OCI-LY1 (cell line): ENCODE results near the gene COX6A2.

Source experiments
- H2AFZ ChIP-seq: fragments of 200-600 bp; sonication (generic), shearing (Covaris generic); 2 replicates; pipeline ENCODE4 v1.6.0; 2014; ENCODE audit warnings: antibody characterized with exemption, mild to moderate bottlenecking, low read length
- H3F3A ChIP-seq: fragments of 200-600 bp; sonication (generic), shearing (Covaris generic); 2 replicates; pipeline ENCODE4 v1.6.0; 2014; ENCODE audit warnings: mild to moderate bottlenecking, antibody characterized with exemption, low read length, moderate library complexity; ENCODE audit not compliant: insufficient read depth
- H3K27ac ChIP-seq: fragments of 200-600 bp; sonication (generic); 2 replicates; pipeline ENCODE4 v1.5.1; 2014; ENCODE audit warnings: low read length, mixed run types, mild to moderate bottlenecking, low read depth; ENCODE audit not compliant: poor library complexity, severe bottlenecking
- H3K27me3 ChIP-seq: fragments of 200-600 bp; sonication (generic); 2 replicates; pipeline ENCODE4 v1.6.0; 2014; ENCODE audit warnings: antibody characterized with exemption, mild to moderate bottlenecking, low read length, moderate library complexity; ENCODE audit not compliant: insufficient read depth
- H3K36me3 ChIP-seq: fragments of 200-600 bp; sonication (generic); 2 replicates; pipeline ENCODE4 v1.6.1; 2014; ENCODE audit warnings: mild to moderate bottlenecking, antibody characterized with exemption, low read length, moderate library complexity, mixed read lengths; ENCODE audit not compliant: insufficient read depth
- H3K4me1 ChIP-seq: fragments of 200-600 bp; sonication (generic); 2 replicates; pipeline ENCODE4 v1.5.1; 2014; ENCODE audit warnings: mild to moderate bottlenecking, low read length, moderate library complexity; ENCODE audit not compliant: insufficient read depth, severe bottlenecking
- H3K4me2 ChIP-seq: fragments of 200-600 bp; sonication (generic), shearing (Covaris generic); 2 replicates; pipeline ENCODE4 v1.6.1; 2014; ENCODE audit warnings: low read length
- H3K4me3 ChIP-seq: fragments of 200-600 bp; sonication (generic); 2 replicates; pipeline ENCODE4 v1.5.1; 2014; ENCODE audit warnings: low read length, low read depth, mild to moderate bottlenecking, mixed read lengths; ENCODE audit not compliant: poor library complexity, severe bottlenecking
- H3K79me2 ChIP-seq: fragments of 200-600 bp; shearing (Covaris generic); 2 replicates; pipeline ENCODE4 v1.6.1; 2016; ENCODE audit warnings: mixed run types, low read length, mixed read lengths; ENCODE audit not compliant: insufficient read depth
- H3K9ac ChIP-seq: fragments of 200-600 bp; sonication (generic), shearing (Covaris generic); 2 replicates; pipeline ENCODE4 v1.6.1; 2014; ENCODE audit warnings: mild to moderate bottlenecking, low read length, mixed read lengths
- H3K9me2 ChIP-seq: fragments of 200-600 bp; sonication (generic), shearing (Covaris generic); 2 replicates; pipeline ENCODE4 v1.6.1; 2014; ENCODE audit warnings: low read depth, mild to moderate bottlenecking, low read length, mixed read lengths
- H3K9me3 ChIP-seq: fragments of 200-600 bp; shearing (Covaris generic); 2 replicates; pipeline ENCODE4 v1.6.1; 2014; ENCODE audit warnings: low read length, mixed read lengths
- H4K20me1 ChIP-seq: fragments of 200-600 bp; sonication (generic), shearing (Covaris generic); 2 replicates; pipeline ENCODE4 v1.6.0; 2016; ENCODE audit warnings: mild to moderate bottlenecking, low read length; ENCODE audit not compliant: insufficient read depth
- EZH2 ChIP-seq: fragments of 200-600 bp; sonication (generic), shearing (Covaris generic); IDR thresholded peaks from 2 replicates; pipeline ENCODE4 v1.8.0; 2017; ENCODE audit warnings: borderline replicate concordance, mixed run types, mild to moderate bottlenecking, antibody characterized with exemption, low read length, moderate library complexity, mixed read lengths
- TF ChIP-seq, protein P1 (sequence below): fragments of 200-600 bp; sonication (generic), shearing (Covaris generic); IDR thresholded peaks from 2 replicates; pipeline ENCODE4 v1.5.1; 2017; ENCODE audit warnings: mild to moderate bottlenecking, antibody characterized with exemption, low read length, moderate library complexity, mixed read lengths

Gene COX6A2

DNA sequence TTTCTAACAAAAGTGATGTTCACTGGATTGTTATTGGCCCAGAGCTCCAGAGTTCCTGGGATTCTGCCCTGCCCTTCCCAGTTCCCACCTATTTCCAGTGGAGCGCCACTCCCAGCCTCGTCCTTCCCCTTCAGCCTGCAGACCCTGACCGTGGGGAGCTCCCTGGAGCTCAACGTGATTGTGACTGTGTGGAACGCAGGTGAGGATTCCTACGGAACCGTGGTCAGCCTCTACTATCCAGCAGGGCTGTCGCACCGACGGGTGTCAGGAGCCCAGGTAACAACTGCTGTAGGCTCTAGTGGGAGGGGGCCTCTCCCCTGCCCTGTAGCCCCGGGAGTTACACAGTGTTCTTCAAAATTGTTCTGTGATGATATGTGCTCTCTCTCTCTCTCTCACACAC, 11.8 kb downstream of the COX6A2 start:
- Histone ChIP-seq H3K9me3 (no peaks in the 10 kb centered on the region), H3K4me3 (no peak overlapping the region), H2AFZ (no peak overlapping the region), H3K4me1 (no peaks in the 10 kb centered on the region), H3K79me2 (no peaks in the 10 kb centered on the region), H3K9me2 (no peaks in the 10 kb centered on the region), H3K27ac (no peak overlapping the region), H4K20me1 (no peaks in the 10 kb centered on the region), H3F3A (no peaks in the 10 kb centered on the region), H3K36me3 (no peaks in the 10 kb centered on the region), H3K9ac (no peak overlapping the region), H3K27me3 (no peaks in the 10 kb centered on the region), H3K4me2 (no peak overlapping the region)
- TF ChIP-seq, protein P1, sequence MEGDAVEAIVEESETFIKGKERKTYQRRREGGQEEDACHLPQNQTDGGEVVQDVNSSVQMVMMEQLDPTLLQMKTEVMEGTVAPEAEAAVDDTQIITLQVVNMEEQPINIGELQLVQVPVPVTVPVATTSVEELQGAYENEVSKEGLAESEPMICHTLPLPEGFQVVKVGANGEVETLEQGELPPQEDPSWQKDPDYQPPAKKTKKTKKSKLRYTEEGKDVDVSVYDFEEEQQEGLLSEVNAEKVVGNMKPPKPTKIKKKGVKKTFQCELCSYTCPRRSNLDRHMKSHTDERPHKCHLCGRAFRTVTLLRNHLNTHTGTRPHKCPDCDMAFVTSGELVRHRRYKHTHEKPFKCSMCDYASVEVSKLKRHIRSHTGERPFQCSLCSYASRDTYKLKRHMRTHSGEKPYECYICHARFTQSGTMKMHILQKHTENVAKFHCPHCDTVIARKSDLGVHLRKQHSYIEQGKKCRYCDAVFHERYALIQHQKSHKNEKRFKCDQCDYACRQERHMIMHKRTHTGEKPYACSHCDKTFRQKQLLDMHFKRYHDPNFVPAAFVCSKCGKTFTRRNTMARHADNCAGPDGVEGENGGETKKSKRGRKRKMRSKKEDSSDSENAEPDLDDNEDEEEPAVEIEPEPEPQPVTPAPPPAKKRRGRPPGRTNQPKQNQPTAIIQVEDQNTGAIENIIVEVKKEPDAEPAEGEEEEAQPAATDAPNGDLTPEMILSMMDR, result no peak
- no peak for TF ChIP-seq EZH2

DNA sequence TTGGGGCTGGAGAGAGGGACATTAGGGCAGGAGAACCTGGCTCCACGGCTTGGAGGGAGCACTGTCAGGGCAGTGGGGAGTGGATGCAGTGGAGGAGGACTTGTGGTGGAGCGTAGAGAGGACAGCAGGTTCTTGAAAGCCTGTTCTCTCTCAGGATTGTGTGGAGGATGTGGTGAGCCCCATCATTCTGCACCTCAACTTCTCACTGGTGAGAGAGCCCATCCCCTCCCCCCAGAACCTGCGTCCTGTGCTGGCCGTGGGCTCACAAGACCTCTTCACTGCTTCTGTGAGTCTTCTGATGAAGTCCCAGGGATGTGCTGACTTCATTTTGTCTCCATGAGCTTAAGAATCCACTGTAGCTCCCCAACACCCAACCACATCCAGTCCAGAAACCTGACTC, 13.5 kb downstream of the COX6A2 start:
- TF ChIP-seq, protein P1, result no peak
- TF ChIP-seq EZH2, result no peak
- H2AFZ ChIP-seq, result no peak overlapping the region
- no peak overlapping the region for H3K4me3 ChIP-seq
- H3K27me3 ChIP-seq, result no peaks in the 10 kb centered on the region
- no peaks in the 10 kb centered on the region for H3F3A ChIP-seq
- no peaks in the 10 kb centered on the region for H3K9me3 ChIP-seq
- no peak overlapping the region for H3K9ac ChIP-seq
- no peaks in the 10 kb centered on the region for H3K4me1 ChIP-seq
- H3K27ac ChIP-seq, result no peak overlapping the region
- no peaks in the 10 kb centered on the region for H3K9me2 ChIP-seq
- no peaks in the 10 kb centered on the region for H3K36me3 ChIP-seq
- no peak overlapping the region for H3K4me2 ChIP-seq
- no peaks in the 10 kb centered on the region for H3K79me2 ChIP-seq
- no peaks in the 10 kb centered on the region for H4K20me1 ChIP-seq

GRCh38 chr16:31413943-31414342, 14.2 kb downstream of the COX6A2 start:
- H3K36me3 ChIP-seq, result no peaks in the 10 kb centered on the region
- H3K9ac ChIP-seq, result no peak overlapping the region

More at GRCh38 chr16:31413943-31414342, 14.2 kb downstream of the COX6A2 start:
- Histone ChIP-seq H4K20me1 (no peaks in the 10 kb centered on the region), H3K9me2 (no peaks in the 10 kb centered on the region), H3K4me3 (no peak overlapping the region), H3K27me3 (no peaks in the 10 kb centered on the region), H3F3A (no peaks in the 10 kb centered on the region), H3K79me2 (no peaks in the 10 kb centered on the region), H3K4me1 (no peaks in the 10 kb centered on the region), H3K27ac (no peak overlapping the region), H3K9me3 (no peaks in the 10 kb centered on the region), H3K4me2 (no peak overlapping the region), H2AFZ (no peak overlapping the region)
- TF ChIP-seq EZH2, result no peak
- TF ChIP-seq, protein P1, result no peak
